Transverse colon (tissue), 4 donors: Measurements from ENCODE around the gene ANK3. TPM values are rescaled to one million over a fixed set of nuclear protein-coding genes. Genes with fewer than 3 reads are reported as not detected.

Source experiments
- DNase-seq: peaks from one replicate; pipeline ENCODE4 v3.0.0-alpha.2; 2019
- H3K27ac ChIP-seq, 4 donors: fragments of 200-600 bp; sonication (generic); 2 replicates each; pipeline ENCODE4 v1.5.1; 2016 to 2018; ENCODE audit warnings: inconsistent platforms in 4 of 4
- H3K27me3 ChIP-seq: fragments of 200-600 bp; sonication (generic); 2 replicates; pipeline ENCODE4 v1.5.1; 2017; ENCODE audit warnings: inconsistent platforms
- H3K36me3 ChIP-seq, 4 donors: fragments of 200-600 bp; sonication (generic); 2 replicates each; pipeline ENCODE4 v1.5.1; 2017 to 2019; ENCODE audit warnings: inconsistent platforms in 4 of 4
- H3K4me1 ChIP-seq, 4 donors: fragments of 200-600 bp; sonication (generic); 2 replicates each; pipeline ENCODE4 v1.5.1; 2017 to 2020; ENCODE audit warnings: inconsistent platforms in 4 of 4
- H3K4me3 ChIP-seq, 4 donors: fragments of 200-600 bp; sonication (generic); 1 replicate in 1 of 4; 2 replicates in 3 of 4; pipeline versions ENCODE4 v1.5.1 to v1.6.1; 2017 to 2019; ENCODE audit warnings: inconsistent platforms in 4 of 4
- H3K9me3 ChIP-seq, 2 donors: fragments of 200-600 bp; sonication (generic); 2 replicates each; pipeline ENCODE4 v1.5.1; 2017 to 2019; ENCODE audit warnings: inconsistent platforms in 2 of 2
- EP300 ChIP-seq: sonication (generic); formaldehyde crosslinking; IDR thresholded peaks from one replicate; pipeline ENCODE4 v1.6.1; 2017; ENCODE audit warnings: antibody characterized with exemption, low read depth
- POLR2A ChIP-seq: fragments of 450-650 bp; IDR thresholded peaks from one replicate; pipeline ENCODE4 v1.6.1; 2016; ENCODE audit warnings: antibody characterized with exemption, mild to moderate bottlenecking, moderate library complexity
- POLR2AphosphoS5 ChIP-seq, 3 donors: sonication (generic); formaldehyde crosslinking; IDR thresholded peaks; one replicate each; pipeline ENCODE4 v1.6.1; 2016; ENCODE audit warnings: antibody characterized with exemption in 3 of 3
- WGBS, 2 donors: methylation state at CpG; one replicate each; pipeline ENCODE4 v1.1.5; 2018; ENCODE audit warnings: low coverage in 1 of 2; 5-methylcytosine and 5-hydroxymethylcytosine counted together
- in situ Hi-C, 4 donors: fragments of 200-750 bp; cut with MboI; loops; one replicate each; pipeline versions ENCODE4 v1.15.0 to v1.15.1; 2017; ENCODE audit warnings: low sequenced_read_pairs in 3 of 4, low pct_ligation_motif_present in 1 of 4, low pct_unique_long_range_greater_than_20kb in 1 of 4
- intact Hi-C: fragments of 100-400 bp; cut with DNase I; formaldehyde crosslinking; loops from one replicate; pipeline ENCODE4 v1.15.1; 2023; ENCODE audit warnings: low total_unique reads
- total RNA-seq, 4 donors: library from RNA; depleted of rRNA; stranded (reverse); fragments of >200 nt; gene quantifications; one replicate each; pipeline ENCODE4 v1.1.0, GENCODE V29; 2016
- TF ChIP-seq, protein P1 (sequence below), 5 experiments: fragments of 200-600 bp in 3 of 5; fragments of 450-650 bp in 2 of 5; sonication (generic) in 3 of 5; IDR thresholded peaks; 1 replicate in 2 of 5; 2 replicates in 3 of 5; pipeline ENCODE4 v1.5.1; 2016 to 2017; ENCODE audit warnings: antibody characterized with exemption in 5 of 5, inconsistent platforms in 3 of 5, mild to moderate bottlenecking in 2 of 5, moderate library complexity in 1 of 5

The ANK3 gene
- total RNA-seq, 4 donors from 2014 or later = 41.2 to 230 (median 172) TPM

DNA sequence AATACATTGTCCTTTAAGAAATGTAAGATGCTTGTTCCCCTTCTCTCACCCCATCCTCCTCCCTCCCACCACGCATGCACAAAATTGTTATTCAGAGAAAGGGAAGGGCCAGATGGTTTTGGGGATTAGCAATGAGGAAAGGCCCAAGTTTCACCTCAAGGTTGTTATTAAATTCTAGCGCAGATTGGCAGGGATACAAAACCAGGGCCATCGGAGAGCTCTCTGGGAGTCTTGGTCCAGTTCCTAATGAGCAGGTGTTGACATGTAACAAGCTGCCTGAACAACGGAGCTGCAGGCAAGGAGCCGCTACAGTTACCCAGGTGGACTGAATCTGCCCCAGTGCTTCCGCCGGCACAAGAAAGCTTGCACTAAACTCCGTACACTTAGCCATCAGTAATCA, 9.7 kb upstream of the ANK3 start:
- TF ChIP-seq EP300 = no peak
- intact Hi-C loops = no loop called here
- H3K27ac ChIP-seq = no peak overlapping the region
- in situ Hi-C loops = no loop called here
- DNase-seq = no peak
- no peaks in the 10 kb centered on the region for H3K27me3 ChIP-seq
- H3K4me1 ChIP-seq = peaks cover 0 to 26% (median 6%) of the 10 kb centered on the region in 4 donors
- no peaks in the 10 kb centered on the region for H3K9me3 ChIP-seq
- H3K36me3 ChIP-seq = no peaks in the 10 kb centered on the region
- no peak overlapping the region for H3K4me3 ChIP-seq
- 61 to 86% methylated on average over 3 to 8 of the region's 8 CpGs for WGBS, 2 donors

DNA sequence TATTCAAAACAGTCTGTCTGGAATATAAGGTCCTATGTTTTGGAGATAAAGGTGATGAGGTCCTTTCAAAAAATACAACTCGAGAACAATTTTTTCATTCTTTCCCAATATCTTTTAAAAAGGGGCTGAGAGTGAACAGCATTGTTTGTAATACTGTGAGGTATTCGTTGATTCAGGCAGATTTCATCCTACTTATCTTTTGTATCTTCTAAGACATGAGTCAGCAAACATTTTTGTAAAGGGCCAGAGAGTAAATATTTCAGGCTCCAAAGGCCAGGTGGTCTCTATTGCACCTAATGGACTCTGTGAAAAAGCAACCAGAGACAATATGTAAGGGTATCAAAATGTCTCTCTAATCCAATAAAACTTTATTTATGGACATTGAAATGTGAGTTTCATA, 8.1 kb upstream of the ANK3 start:
- DNase-seq = no peak
- in situ Hi-C loops (no loop called here), intact Hi-C loops (no loop called here)
- peaks cover 0 to 18% (median 3%) of the 10 kb centered on the region in 4 donors for H3K4me1 ChIP-seq
- TF ChIP-seq POLR2AphosphoS5 (IDR thresholded peaks at IDR 0.05) (no peak), POLR2A (no peak), EP300 (no peak)
- TF ChIP-seq, protein P1, sequence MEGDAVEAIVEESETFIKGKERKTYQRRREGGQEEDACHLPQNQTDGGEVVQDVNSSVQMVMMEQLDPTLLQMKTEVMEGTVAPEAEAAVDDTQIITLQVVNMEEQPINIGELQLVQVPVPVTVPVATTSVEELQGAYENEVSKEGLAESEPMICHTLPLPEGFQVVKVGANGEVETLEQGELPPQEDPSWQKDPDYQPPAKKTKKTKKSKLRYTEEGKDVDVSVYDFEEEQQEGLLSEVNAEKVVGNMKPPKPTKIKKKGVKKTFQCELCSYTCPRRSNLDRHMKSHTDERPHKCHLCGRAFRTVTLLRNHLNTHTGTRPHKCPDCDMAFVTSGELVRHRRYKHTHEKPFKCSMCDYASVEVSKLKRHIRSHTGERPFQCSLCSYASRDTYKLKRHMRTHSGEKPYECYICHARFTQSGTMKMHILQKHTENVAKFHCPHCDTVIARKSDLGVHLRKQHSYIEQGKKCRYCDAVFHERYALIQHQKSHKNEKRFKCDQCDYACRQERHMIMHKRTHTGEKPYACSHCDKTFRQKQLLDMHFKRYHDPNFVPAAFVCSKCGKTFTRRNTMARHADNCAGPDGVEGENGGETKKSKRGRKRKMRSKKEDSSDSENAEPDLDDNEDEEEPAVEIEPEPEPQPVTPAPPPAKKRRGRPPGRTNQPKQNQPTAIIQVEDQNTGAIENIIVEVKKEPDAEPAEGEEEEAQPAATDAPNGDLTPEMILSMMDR (IDR thresholded peaks at IDR 0.05) = no peak
- 71 to 78% methylated on average over 2 of the region's 2 CpGs for WGBS, 2 donors
- H3K27me3 ChIP-seq = no peaks in the 10 kb centered on the region
- no peaks in the 10 kb centered on the region for H3K36me3 ChIP-seq
- H3K9me3 ChIP-seq = no peaks in the 10 kb centered on the region
- H3K27ac ChIP-seq = no peak overlapping the region
- H3K4me3 ChIP-seq = no peak overlapping the region

DNA sequence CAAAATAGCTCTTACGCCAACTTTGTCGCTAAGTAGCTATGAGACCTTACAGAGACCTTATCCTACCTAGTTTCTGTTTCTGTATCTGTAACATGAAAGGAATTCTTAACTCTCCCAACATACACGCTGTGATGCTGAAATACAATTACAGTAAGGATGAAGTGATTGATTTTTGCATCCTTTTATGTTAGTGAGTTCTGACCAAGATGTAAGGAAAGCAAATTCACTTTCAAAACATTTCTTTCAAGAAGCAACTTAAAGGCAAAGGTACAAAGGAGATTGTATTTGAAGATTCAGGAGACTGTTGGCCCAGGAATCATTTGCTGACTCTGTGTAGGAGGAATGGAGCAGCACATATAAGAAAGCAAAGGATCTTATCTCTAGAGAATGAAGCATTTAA, 7.1 kb upstream of the ANK3 start:
- DNase-seq = no peak
- WGBS, 2 donors = 91 to 93% methylated on average over 3 of the region's 3 CpGs
- H3K4me1 ChIP-seq = peaks cover 0 to 15% (median 3%) of the 10 kb centered on the region in 4 donors
- H3K4me3 ChIP-seq = no peak overlapping the region
- in situ Hi-C loops (no loop called here), intact Hi-C loops (no loop called here)
- no peak for TF ChIP-seq POLR2A
- TF ChIP-seq EP300 = no peak
- TF ChIP-seq POLR2AphosphoS5 (IDR thresholded peaks at IDR 0.05) = no peak
- TF ChIP-seq, protein P1 (IDR thresholded peaks at IDR 0.05) = no peak
- H3K36me3 ChIP-seq = no peaks in the 10 kb centered on the region
- H3K27me3 ChIP-seq = no peaks in the 10 kb centered on the region
- no peaks in the 10 kb centered on the region for H3K9me3 ChIP-seq
- no peak overlapping the region for H3K27ac ChIP-seq

DNA sequence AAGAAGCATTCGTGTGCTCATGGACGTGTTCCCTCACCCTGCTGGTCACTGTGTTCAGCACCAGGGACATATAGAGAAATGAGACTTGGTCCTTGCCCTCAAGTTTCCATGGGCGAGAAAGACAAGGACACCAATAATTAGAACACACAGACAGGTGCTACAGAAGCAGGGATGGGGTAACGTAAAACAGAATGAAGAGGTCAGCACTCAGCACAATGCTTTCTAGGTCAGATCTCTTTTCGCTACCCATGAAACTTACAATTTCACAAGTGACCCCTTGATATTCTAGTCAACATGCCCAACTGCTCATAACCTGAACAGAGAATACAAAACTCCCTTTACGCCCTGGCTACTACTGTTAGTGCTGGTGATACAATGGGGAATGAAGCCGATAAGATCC, 6.0 kb upstream of the ANK3 start:
- H3K27ac ChIP-seq = no peak overlapping the region
- H3K27me3 ChIP-seq = no peaks in the 10 kb centered on the region
- H3K36me3 ChIP-seq = no peaks in the 10 kb centered on the region
- peaks cover 0 to 7% (median 2%) of the 10 kb centered on the region in 4 donors for H3K4me1 ChIP-seq
- intact Hi-C loops (no loop called here), in situ Hi-C loops (no loop called here)
- H3K9me3 ChIP-seq = no peaks in the 10 kb centered on the region
- no peak for TF ChIP-seq EP300
- TF ChIP-seq POLR2A = no peak
- 94 to 95% methylated on average over 5 to 7 of the region's 7 CpGs for WGBS, 2 donors
- DNase-seq = no peak
- no peak overlapping the region for H3K4me3 ChIP-seq

DNA sequence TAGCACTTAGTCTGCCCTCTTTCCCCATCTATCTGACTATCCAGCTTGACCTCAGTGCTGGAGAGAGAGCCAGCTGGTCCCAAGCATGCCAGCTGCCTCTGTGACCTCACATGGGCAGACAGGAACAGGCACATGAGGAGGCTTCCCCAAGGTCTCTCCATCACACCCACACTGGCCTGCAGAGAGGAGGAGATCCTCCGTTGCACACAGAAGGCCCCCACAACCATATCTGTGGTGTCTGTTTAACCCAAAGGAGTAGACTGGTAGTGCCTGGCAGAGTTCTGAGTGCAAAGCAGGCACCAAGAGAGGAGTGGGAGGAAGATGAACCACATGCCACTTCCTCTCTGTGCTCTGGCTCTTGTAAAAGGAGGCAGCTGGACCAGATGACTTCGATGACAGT, 4.8 kb upstream of the ANK3 start:
- no peaks in the 10 kb centered on the region for H3K36me3 ChIP-seq
- intact Hi-C loops (no loop called here), in situ Hi-C loops (no loop called here)
- DNase-seq = no peak
- H3K4me1 ChIP-seq = no peaks in the 10 kb centered on the region
- no peak overlapping the region for H3K4me3 ChIP-seq
- H3K9me3 ChIP-seq = no peaks in the 10 kb centered on the region
- no peak overlapping the region for H3K27ac ChIP-seq
- no peaks in the 10 kb centered on the region for H3K27me3 ChIP-seq
- 51% methylated on average over 2 of the region's 2 CpGs; no CpG with 5 or more reads in 1 of the 2 donors for WGBS, 2 donors
- TF ChIP-seq POLR2A = no peak

DNA sequence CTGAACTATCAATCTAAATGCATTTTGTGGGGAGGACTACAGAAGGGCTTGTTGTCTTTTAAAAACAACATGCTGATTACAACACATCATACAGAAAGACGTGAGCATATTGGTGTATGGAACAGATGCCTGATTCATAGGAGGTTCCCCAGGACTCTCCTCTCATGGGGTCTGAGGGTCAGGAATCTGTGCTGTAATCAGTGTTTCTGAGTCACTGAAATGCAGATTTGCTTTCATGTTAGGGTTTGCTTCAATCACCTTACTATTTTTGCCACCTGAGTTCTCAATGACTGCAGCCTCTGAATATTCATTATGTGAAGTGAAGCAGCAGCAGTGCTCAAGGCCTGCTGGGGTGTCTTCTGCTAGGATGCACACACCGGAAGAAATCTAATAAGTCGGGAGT, 550 bp upstream of the ANK3 start:
- Histone ChIP-seq H3K4me1 (peaks cover 0 to 17% (median 6%) of the 10 kb centered on the region in 4 donors), H3K9me3 (no peaks in the 10 kb centered on the region), H3K36me3 (no peaks in the 10 kb centered on the region), H3K4me3 (no peak overlapping the region), H3K27ac (no peak overlapping the region), H3K27me3 (no peaks in the 10 kb centered on the region)
- intact Hi-C loops = no loop called here
- DNase-seq = no peak
- 87 to 90% methylated on average over 3 of the region's 3 CpGs for WGBS, 2 donors
- TF ChIP-seq POLR2A = no peak
- TF ChIP-seq EP300 = no peak
- no peak for TF ChIP-seq POLR2AphosphoS5 (IDR thresholded peaks at IDR 0.05)
- TF ChIP-seq, protein P1 (IDR thresholded peaks at IDR 0.05) = no peak
- in situ Hi-C loops = no loop called here
